HEK293T (cell line): ENCODE data around the gene MACROD1.

Experiments used
- CTBP1 ChIP-seq: fragments of 450-650 bp; IDR thresholded peaks from 2 replicates; pipeline ENCODE4 v1.6.1; 2016; ENCODE audit warnings: borderline replicate concordance
- ELF4 ChIP-seq: fragments of 450-650 bp; IDR thresholded peaks from 2 replicates; pipeline ENCODE4 v1.6.1; 2017; ENCODE audit warnings: antibody characterized with exemption
- FOXK2 ChIP-seq: fragments of 450-650 bp; IDR thresholded peaks from 2 replicates; pipeline ENCODE4 v1.6.1; 2016; ENCODE audit warnings: mild to moderate bottlenecking
- FOXM1 ChIP-seq: fragments of 450-650 bp; IDR thresholded peaks from 2 replicates; pipeline ENCODE4 v1.6.1; 2017; ENCODE audit warnings: mild to moderate bottlenecking, borderline replicate concordance
- HDGF ChIP-seq: fragments of 450-650 bp; IDR thresholded peaks from 2 replicates; pipeline ENCODE4 v1.6.1; 2017; ENCODE audit warnings: antibody characterized with exemption, borderline replicate concordance
- NFRKB ChIP-seq: fragments of 450-650 bp; IDR thresholded peaks from 2 replicates; pipeline ENCODE4 v1.6.1; 2016; ENCODE audit warnings: mild to moderate bottlenecking, moderate library complexity
- SP1 ChIP-seq: fragments of 450-650 bp; IDR thresholded peaks from 2 replicates; pipeline ENCODE4 v1.6.1; 2017
- SUZ12 ChIP-seq: fragments of 450-650 bp; IDR thresholded peaks from 2 replicates; pipeline ENCODE4 v1.6.1; 2016; ENCODE audit warnings: mild to moderate bottlenecking
- TARDBP ChIP-seq: fragments of 450-650 bp; IDR thresholded peaks from 2 replicates; pipeline ENCODE4 v1.6.1; 2016
- ZNF384 ChIP-seq: fragments of 450-650 bp; IDR thresholded peaks from 2 replicates; pipeline ENCODE4 v1.6.1; 2016

DNA sequence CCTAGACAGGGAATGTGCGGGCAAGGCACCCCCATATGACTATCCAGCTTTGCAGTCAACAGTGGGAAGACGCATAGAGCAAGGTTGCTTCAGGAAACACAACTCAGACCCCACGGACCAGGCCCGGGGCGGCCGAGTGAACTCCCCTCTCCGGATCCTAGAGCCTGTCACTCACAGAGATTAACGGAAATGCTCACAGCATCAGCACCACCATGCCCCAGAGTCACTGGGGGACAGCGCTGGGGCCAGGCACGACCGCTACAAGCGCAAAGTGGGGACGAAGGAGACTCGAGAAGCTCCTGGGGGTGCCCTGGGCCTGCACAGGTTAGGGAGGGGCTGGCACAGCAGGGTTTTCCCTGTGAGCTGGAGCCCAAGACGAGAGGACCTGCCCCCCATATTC lies 15.9 kb downstream of the MACROD1 start:
- TF ChIP-seq TARDBP (no peak), SP1 (no peak), ELF4 (no peak), ZNF384 (no peak), SUZ12 (no peak), FOXK2 (no peak), HDGF (no peak), FOXM1 (no peak), CTBP1 (no peak), NFRKB (no peak)
